Ishikawa (cell line): ENCODE data around the gene CRTC1.

ENCODE experiments used
- CEBPB ChIP-seq: IDR thresholded peaks from 2 replicates; pipeline ENCODE4 v1.6.1; 2012
- CREB1 ChIP-seq: IDR thresholded peaks from 2 replicates; pipeline ENCODE4 v1.6.1; 2012; ENCODE audit warnings: low read depth
- EGR1 ChIP-seq: IDR thresholded peaks from 2 replicates; pipeline ENCODE4 v1.6.1; 2012
- EP300 ChIP-seq: IDR thresholded peaks from 2 replicates; pipeline ENCODE4 v1.6.1; 2012; ENCODE audit warnings: borderline replicate concordance
- FOXM1 ChIP-seq: IDR thresholded peaks from 2 replicates; pipeline ENCODE4 v1.6.1; 2012; ENCODE audit warnings: low read depth, borderline replicate concordance
- NFIC ChIP-seq: IDR thresholded peaks from 2 replicates; pipeline ENCODE4 v1.6.1; 2012
- RAD21 ChIP-seq: IDR thresholded peaks from 2 replicates; pipeline ENCODE4 v1.6.1; 2012; ENCODE audit warnings: low read depth
- TAF1 ChIP-seq: IDR thresholded peaks from 2 replicates; pipeline ENCODE4 v1.6.1; 2012; ENCODE audit warnings: low read depth, mild to moderate bottlenecking
- TCF12 ChIP-seq: IDR thresholded peaks from 2 replicates; pipeline ENCODE4 v1.6.1; 2012; ENCODE audit warnings: low read depth
- TEAD4 ChIP-seq: IDR thresholded peaks from 2 replicates; pipeline ENCODE4 v1.6.1; 2012
- YY1 ChIP-seq: IDR thresholded peaks from 2 replicates; pipeline ENCODE4 v1.6.1; 2012; ENCODE audit warnings: low read depth
- ZBTB7A ChIP-seq: IDR thresholded peaks from 2 replicates; pipeline ENCODE4 v1.6.1; 2012; ENCODE audit warnings: low read depth
- TF ChIP-seq, protein P1 (sequence below): IDR thresholded peaks from 2 replicates; pipeline ENCODE4 v1.6.1; 2012
- TF ChIP-seq, protein P2 (sequence below): IDR thresholded peaks from 2 replicates; pipeline ENCODE4 v1.6.1; 2012; ENCODE audit warnings: low read depth, mild to moderate bottlenecking
- TF ChIP-seq, protein P3 (sequence below): IDR thresholded peaks from 2 replicates; pipeline ENCODE4 v1.6.1; 2012

The CRTC1 gene

DNA sequence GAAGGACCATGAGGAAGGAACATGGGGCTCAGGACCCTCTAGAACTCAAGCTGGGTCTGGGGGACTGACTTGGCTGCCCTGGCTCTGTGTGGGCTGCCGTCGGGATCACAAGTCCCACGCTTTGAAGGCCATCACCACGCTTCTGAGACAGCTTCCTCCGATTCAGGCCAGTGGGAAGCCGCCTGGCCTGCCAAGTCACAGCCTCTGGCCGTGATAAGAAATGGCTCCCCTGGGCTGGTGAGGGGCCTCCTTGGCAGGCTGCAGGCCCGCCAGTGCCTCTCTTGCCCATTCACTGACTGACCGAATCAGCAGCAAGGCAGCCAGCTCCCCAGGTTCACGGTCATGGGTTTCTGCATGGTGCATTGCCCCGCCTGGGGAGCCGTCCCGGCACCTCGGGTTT lies 58.8 kb downstream of the CRTC1 start:
- no peak for TF ChIP-seq NFIC
- no peak for TF ChIP-seq TAF1
- TF ChIP-seq, protein P1, sequence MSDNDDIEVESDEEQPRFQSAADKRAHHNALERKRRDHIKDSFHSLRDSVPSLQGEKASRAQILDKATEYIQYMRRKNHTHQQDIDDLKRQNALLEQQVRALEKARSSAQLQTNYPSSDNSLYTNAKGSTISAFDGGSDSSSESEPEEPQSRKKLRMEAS, result no peak
- no peak for TF ChIP-seq EGR1
- no peak for TF ChIP-seq TEAD4

DNA sequence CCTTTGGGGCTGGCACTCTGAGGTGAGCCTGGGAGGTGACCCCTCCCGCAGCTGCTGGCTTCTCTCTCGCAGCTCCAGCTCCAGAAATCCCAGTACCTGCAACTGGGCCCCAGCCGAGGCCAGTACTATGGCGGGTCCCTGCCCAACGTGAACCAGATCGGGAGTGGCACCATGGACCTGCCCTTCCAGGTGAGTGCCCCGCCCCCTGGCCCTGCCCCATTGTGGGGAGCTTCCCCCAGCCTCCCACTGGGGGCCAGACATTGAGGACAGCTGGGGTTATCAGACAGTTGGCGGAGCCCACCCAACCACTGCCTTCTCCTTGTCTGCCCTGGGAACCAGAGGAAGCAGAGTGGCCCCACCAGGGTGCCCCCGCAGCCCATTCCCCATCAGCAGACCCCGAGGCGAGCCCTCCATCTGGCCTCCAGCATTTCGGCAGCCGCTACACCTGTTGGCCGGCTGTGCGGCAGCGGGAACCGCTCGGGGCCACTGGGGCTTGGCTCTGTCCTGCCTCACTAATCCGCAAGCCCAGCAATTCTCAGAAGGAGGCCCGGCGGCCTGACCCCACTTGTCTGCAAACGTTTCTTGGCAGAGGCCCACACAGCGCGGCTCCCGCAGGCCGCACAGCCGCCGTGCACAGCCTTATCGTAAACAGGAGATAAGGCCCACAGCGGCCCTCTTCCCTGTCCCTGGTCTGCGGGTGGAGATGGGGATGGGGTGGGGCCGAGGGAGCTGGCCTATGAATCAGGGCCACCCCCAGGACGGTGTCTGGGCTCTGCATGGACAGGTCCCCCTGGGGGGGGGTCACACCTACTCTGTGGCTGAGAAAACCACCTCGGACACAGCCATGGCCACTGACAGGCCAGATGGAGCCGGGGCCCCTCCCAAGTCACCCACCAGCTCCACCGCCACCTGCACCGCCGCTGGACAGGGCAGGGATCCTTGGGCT lies 59.6 kb downstream of the CRTC1 start:
- TF ChIP-seq CEBPB (no peak), FOXM1 (no peak), NFIC (no peak), TAF1 (no peak), TCF12 (no peak), CREB1 (no peak), YY1 (no peak), ZBTB7A (no peak), EP300 (no peak), EGR1 (no peak), TEAD4 (no peak), RAD21 (no peak)
- TF ChIP-seq, protein P2, sequence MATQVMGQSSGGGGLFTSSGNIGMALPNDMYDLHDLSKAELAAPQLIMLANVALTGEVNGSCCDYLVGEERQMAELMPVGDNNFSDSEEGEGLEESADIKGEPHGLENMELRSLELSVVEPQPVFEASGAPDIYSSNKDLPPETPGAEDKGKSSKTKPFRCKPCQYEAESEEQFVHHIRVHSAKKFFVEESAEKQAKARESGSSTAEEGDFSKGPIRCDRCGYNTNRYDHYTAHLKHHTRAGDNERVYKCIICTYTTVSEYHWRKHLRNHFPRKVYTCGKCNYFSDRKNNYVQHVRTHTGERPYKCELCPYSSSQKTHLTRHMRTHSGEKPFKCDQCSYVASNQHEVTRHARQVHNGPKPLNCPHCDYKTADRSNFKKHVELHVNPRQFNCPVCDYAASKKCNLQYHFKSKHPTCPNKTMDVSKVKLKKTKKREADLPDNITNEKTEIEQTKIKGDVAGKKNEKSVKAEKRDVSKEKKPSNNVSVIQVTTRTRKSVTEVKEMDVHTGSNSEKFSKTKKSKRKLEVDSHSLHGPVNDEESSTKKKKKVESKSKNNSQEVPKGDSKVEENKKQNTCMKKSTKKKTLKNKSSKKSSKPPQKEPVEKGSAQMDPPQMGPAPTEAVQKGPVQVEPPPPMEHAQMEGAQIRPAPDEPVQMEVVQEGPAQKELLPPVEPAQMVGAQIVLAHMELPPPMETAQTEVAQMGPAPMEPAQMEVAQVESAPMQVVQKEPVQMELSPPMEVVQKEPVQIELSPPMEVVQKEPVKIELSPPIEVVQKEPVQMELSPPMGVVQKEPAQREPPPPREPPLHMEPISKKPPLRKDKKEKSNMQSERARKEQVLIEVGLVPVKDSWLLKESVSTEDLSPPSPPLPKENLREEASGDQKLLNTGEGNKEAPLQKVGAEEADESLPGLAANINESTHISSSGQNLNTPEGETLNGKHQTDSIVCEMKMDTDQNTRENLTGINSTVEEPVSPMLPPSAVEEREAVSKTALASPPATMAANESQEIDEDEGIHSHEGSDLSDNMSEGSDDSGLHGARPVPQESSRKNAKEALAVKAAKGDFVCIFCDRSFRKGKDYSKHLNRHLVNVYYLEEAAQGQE, result no peak
- TF ChIP-seq, protein P3, sequence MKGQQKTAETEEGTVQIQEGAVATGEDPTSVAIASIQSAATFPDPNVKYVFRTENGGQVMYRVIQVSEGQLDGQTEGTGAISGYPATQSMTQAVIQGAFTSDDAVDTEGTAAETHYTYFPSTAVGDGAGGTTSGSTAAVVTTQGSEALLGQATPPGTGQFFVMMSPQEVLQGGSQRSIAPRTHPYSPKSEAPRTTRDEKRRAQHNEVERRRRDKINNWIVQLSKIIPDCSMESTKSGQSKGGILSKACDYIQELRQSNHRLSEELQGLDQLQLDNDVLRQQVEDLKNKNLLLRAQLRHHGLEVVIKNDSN, result no peak
- TF ChIP-seq, protein P1, result no peak

DNA sequence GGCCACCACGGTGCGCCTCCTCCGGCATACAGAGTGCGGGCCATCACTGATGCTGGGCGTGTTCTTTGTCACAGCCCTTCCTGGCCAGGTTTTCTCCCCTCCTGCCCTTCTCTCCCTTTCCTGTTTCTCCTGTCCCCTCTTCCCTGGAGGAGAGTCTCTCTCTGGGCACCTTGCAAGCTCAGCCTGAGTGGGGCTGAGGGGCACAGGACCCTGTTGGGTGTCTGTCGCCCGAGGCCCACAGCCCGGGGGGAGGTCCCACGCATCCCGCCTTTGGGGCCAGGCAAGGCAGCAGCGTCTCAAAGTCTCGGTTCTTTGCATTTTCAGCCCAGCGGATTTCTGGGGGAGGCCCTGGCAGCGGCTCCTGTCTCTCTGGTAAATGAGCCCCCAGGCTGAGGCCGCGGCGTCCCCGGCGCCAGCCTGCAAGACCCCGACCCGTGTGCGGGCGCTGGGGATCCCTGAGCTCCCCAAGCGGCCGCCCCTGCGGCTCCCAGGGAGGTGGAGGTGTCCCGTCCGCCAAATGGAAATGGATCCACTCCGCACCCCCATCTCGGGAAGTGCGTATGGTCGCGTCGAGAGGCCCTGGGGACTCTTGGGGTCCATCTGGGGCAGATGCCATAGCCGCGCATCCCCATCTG lies 60.4 kb downstream of the CRTC1 start:
- TF ChIP-seq FOXM1, result no peak
- TF ChIP-seq, protein P3, result no peak
- no peak for TF ChIP-seq TAF1
- TF ChIP-seq, protein P2, result no peak
- TF ChIP-seq NFIC, result no peak
- TF ChIP-seq TEAD4, result no peak
- TF ChIP-seq, protein P1, result no peak
- TF ChIP-seq EGR1, result no peak

DNA sequence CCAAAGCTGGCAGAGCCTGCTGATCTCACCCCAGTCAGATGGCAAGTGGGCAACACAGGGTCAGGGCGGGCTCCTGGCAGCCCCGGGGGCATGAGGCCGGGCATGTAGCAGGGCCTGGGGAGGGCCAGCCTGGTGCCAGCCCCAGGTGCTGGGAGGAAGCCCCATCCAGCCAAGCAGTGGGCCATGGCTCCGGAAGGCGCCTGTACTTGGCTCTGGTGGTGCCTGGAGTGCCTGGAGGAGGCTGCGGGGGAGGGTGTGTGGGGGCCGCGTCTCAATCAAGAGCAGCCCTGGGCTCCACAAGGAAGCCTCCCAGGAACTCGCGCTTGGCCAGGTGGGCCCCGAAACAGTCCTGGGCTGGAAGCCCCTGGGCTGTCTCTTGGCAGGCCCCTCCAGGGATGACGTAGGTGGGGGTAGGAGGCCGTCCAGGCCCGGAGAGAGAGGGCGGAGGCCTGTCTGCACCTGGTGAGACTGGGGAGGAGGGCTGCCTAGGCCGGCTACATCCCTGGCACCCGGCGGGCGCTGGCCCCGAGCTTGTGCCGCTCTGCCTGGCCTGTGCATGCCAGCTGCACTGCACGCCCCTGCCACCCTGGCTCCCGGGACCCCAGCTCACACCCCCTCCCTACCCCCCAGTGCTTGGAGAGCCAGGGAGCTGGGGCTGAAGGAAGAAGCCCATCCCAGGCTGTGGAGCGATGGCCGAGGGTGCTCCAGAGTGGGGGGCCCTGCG lies 61.7 kb downstream of the CRTC1 start:
- TF ChIP-seq, protein P1, result no peak
- no peak for TF ChIP-seq TCF12
- no peak for TF ChIP-seq TAF1
- TF ChIP-seq EP300, result no peak
- TF ChIP-seq ZBTB7A, result no peak
- TF ChIP-seq YY1, result no peak
- TF ChIP-seq CEBPB, result no peak
- TF ChIP-seq FOXM1, result no peak

DNA sequence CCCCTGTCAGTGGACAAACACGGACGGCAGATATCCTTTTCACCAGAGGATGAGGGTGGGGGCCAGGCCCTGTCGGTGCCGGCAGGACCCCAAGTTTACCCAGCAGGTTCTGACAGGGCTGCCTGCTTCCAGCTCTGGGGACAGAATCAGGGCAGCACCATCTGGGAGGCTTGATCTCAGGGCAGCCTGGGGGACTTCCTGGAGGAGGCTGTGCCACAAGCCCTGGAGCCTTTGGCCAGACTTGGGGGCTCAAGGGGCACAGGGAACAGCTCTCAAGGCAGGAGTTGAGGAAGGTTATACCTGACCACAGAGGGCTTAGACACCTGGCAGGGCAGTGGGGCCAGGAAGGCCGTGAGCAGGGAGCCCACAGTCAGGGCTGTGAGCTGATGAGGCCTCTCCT lies 62.5 kb downstream of the CRTC1 start:
- TF ChIP-seq, protein P2, result no peak
- no peak for TF ChIP-seq TEAD4
- TF ChIP-seq, protein P3, result no peak
- no peak for TF ChIP-seq ZBTB7A
- no peak for TF ChIP-seq EP300
- no peak for TF ChIP-seq CREB1
- no peak for TF ChIP-seq FOXM1
- no peak for TF ChIP-seq TAF1
- TF ChIP-seq RAD21, result no peak
- no peak for TF ChIP-seq YY1
- no peak for TF ChIP-seq TCF12
- TF ChIP-seq, protein P1, result no peak
- TF ChIP-seq NFIC, result no peak
- no peak for TF ChIP-seq CEBPB
- TF ChIP-seq EGR1, result no peak
